ENCODE results near the gene DR1.

DR1 gene

GRCh38 chr1:93354749-93355148 lies 9.0 kb downstream of the DR1 start:
- no peaks in the 10 kb centered on the region for H3K27me3 ChIP-seq (ENCODE audit: control insufficient read depth in 3 of 3, insufficient read depth in 3 of 3, low read depth in 1 of 3, low read length in 3 of 3)
- H3K23ac ChIP-seq (ENCODE audit: low read depth, low read length, poor library complexity), result no peak overlapping the region
- H2AFZ ChIP-seq (ENCODE audit: low read length), result no peak overlapping the region
- H2BK5ac ChIP-seq (ENCODE audit: low read length), result no peak overlapping the region
- peaks cover 7 to 90% of the 10 kb centered on the region in 2 donors for H3K36me3 ChIP-seq (replicated peaks in 1 of 2; ENCODE audit: control insufficient read depth in 2 of 2, insufficient read depth in 2 of 2, low read length in 2 of 2)
- H3K9me3 ChIP-seq (replicated peaks in 1 of 2; ENCODE audit: control insufficient read depth in 2 of 2, insufficient read depth in 1 of 2, low read depth in 1 of 2, low read length in 2 of 2), result no peaks in the 10 kb centered on the region
- peaks cover 3% of the 10 kb centered on the region for H3K79me1 ChIP-seq (ENCODE audit: low read depth, low read length)
- no peaks in the 10 kb centered on the region for H3K4me1 ChIP-seq (ENCODE audit: control insufficient read depth in 2 of 2, insufficient read depth in 1 of 2, low read depth in 1 of 2, low read length in 2 of 2)
- no peak overlapping the region for H2BK120ac ChIP-seq (ENCODE audit: low read depth, low read length)
- H3K18ac ChIP-seq (ENCODE audit: low read length), result no peak overlapping the region
- no peak overlapping the region for H4K91ac ChIP-seq (ENCODE audit: low read depth, low read length, poor library complexity)
- H3K9ac ChIP-seq (ENCODE audit: low read depth, low read length, poor library complexity), result no peak overlapping the region
- no peak overlapping the region for H3K4me2 ChIP-seq (ENCODE audit: insufficient read depth, low read length, poor library complexity, severe bottlenecking)
- no peak overlapping the region for H2BK12ac ChIP-seq (ENCODE audit: low read length)
- no peak overlapping the region for H2AK5ac ChIP-seq (ENCODE audit: low read depth, low read length)
- no peak overlapping the region for H3K4ac ChIP-seq (ENCODE audit: low read length)
- H2BK15ac ChIP-seq (ENCODE audit: low read length), result no peak overlapping the region
- H3K14ac ChIP-seq (ENCODE audit: low read length), result no peak overlapping the region
- DNase-seq (ENCODE audit: low spot score), result no peak
- no peak overlapping the region for H3K27ac ChIP-seq (replicated peaks; ENCODE audit: low read length)
- WGBS, 2 donors (ENCODE audit: extremely low coverage in 2 of 2, insufficient read length in 2 of 2, insufficient replicate concordance in 1 of 2), result no CpG with 5 or more reads among the region's 2 CpGs
- H3K4me3 ChIP-seq (ENCODE audit: low read length in 2 of 2), result no peak overlapping the region
- H4K8ac ChIP-seq (ENCODE audit: low read depth, low read length), result no peak overlapping the region

- no peak overlapping the region for H2BK120ac ChIP-seq (ENCODE audit: low read depth, low read length)
- no peak overlapping the region for H3K4ac ChIP-seq (ENCODE audit: low read length)
- no peak overlapping the region for H3K18ac ChIP-seq (ENCODE audit: low read length)
- H2BK5ac ChIP-seq (ENCODE audit: low read length), result no peak overlapping the region
- peaks cover 2% of the 10 kb centered on the region for H3K79me1 ChIP-seq (ENCODE audit: low read depth, low read length)
- H3K9ac ChIP-seq (ENCODE audit: low read depth, low read length, poor library complexity), result no peak overlapping the region
- H4K8ac ChIP-seq (ENCODE audit: low read depth, low read length), result no peak overlapping the region
- no peak for DNase-seq (ENCODE audit: low spot score)
- H2BK12ac ChIP-seq (ENCODE audit: low read length), result no peak overlapping the region
- H3K27ac ChIP-seq (replicated peaks; ENCODE audit: low read length), result no peak overlapping the region
- H3K27me3 ChIP-seq (ENCODE audit: control insufficient read depth in 3 of 3, insufficient read depth in 3 of 3, low read depth in 1 of 3, low read length in 3 of 3), result no peaks in the 10 kb centered on the region
- H3K23ac ChIP-seq (ENCODE audit: low read depth, low read length, poor library complexity), result no peak overlapping the region
- H3K4me1 ChIP-seq (ENCODE audit: control insufficient read depth in 2 of 2, insufficient read depth in 1 of 2, low read depth in 1 of 2, low read length in 2 of 2), result no peaks in the 10 kb centered on the region
- no peak overlapping the region for H3K4me3 ChIP-seq (ENCODE audit: low read length in 2 of 2)
- H3K9me3 ChIP-seq (replicated peaks in 1 of 2; ENCODE audit: control insufficient read depth in 2 of 2, insufficient read depth in 1 of 2, low read depth in 1 of 2, low read length in 2 of 2), result no peaks in the 10 kb centered on the region
- peaks cover 9 to 100% of the 10 kb centered on the region in 2 donors for H3K36me3 ChIP-seq (replicated peaks in 1 of 2; ENCODE audit: control insufficient read depth in 2 of 2, insufficient read depth in 2 of 2, low read length in 2 of 2)
- no peak overlapping the region for H3K14ac ChIP-seq (ENCODE audit: low read length)
- no peak overlapping the region for H3K4me2 ChIP-seq (ENCODE audit: insufficient read depth, low read length, poor library complexity, severe bottlenecking)
- H2AFZ ChIP-seq (ENCODE audit: low read length), result no peak overlapping the region
- no peak overlapping the region for H4K91ac ChIP-seq (ENCODE audit: low read depth, low read length, poor library complexity)
- WGBS, 2 donors (ENCODE audit: extremely low coverage in 2 of 2, insufficient read length in 2 of 2, insufficient replicate concordance in 1 of 2), result no CpG with 5 or more reads among the region's 2 CpGs
- no peak overlapping the region for H2AK5ac ChIP-seq (ENCODE audit: low read depth, low read length)
- no peak overlapping the region for H2BK15ac ChIP-seq (ENCODE audit: low read length)
Measured at GRCh38 chr1:93357242-93357641, 11.5 kb downstream of the DR1 start.

GRCh38 chr1:93358293-93358692 lies 12.6 kb downstream of the DR1 start:
- Histone ChIP-seq H2BK5ac (ENCODE audit: low read length) (no peak overlapping the region), H3K18ac (ENCODE audit: low read length) (no peak overlapping the region), H3K79me1 (ENCODE audit: low read depth, low read length) (no peaks in the 10 kb centered on the region), H3K27ac (replicated peaks; ENCODE audit: low read length) (no peak overlapping the region), H2BK12ac (ENCODE audit: low read length) (no peak overlapping the region), H3K4me3 (ENCODE audit: low read length in 2 of 2) (no peak overlapping the region), H2BK120ac (ENCODE audit: low read depth, low read length) (no peak overlapping the region), H2BK15ac (ENCODE audit: low read length) (no peak overlapping the region), H3K4me2 (ENCODE audit: insufficient read depth, low read length, poor library complexity, severe bottlenecking) (no peak overlapping the region), H4K91ac (ENCODE audit: low read depth, low read length, poor library complexity) (no peak overlapping the region), H2AFZ (ENCODE audit: low read length) (no peak overlapping the region), H3K27me3 (ENCODE audit: control insufficient read depth in 3 of 3, insufficient read depth in 3 of 3, low read depth in 1 of 3, low read length in 3 of 3) (no peaks in the 10 kb centered on the region), H3K36me3 (replicated peaks in 1 of 2; ENCODE audit: control insufficient read depth in 2 of 2, insufficient read depth in 2 of 2, low read length in 2 of 2) (peaks cover 9 to 100% of the 10 kb centered on the region in 2 donors), H3K9me3 (replicated peaks in 1 of 2; ENCODE audit: control insufficient read depth in 2 of 2, insufficient read depth in 1 of 2, low read depth in 1 of 2, low read length in 2 of 2) (no peaks in the 10 kb centered on the region), H3K23ac (ENCODE audit: low read depth, low read length, poor library complexity) (no peak overlapping the region), H3K9ac (ENCODE audit: low read depth, low read length, poor library complexity) (no peak overlapping the region), H3K4me1 (ENCODE audit: control insufficient read depth in 2 of 2, insufficient read depth in 1 of 2, low read depth in 1 of 2, low read length in 2 of 2) (no peaks in the 10 kb centered on the region), H2AK5ac (ENCODE audit: low read depth, low read length) (no peak overlapping the region), H3K14ac (ENCODE audit: low read length) (no peak overlapping the region), H4K8ac (ENCODE audit: low read depth, low read length) (no peak overlapping the region), H3K4ac (ENCODE audit: low read length) (no peak overlapping the region)
- no peak for DNase-seq (ENCODE audit: low spot score)
- WGBS, 2 donors (ENCODE audit: extremely low coverage in 2 of 2, insufficient read length in 2 of 2, insufficient replicate concordance in 1 of 2), result no CpG with 5 or more reads among the region's 6 CpGs

DNA sequence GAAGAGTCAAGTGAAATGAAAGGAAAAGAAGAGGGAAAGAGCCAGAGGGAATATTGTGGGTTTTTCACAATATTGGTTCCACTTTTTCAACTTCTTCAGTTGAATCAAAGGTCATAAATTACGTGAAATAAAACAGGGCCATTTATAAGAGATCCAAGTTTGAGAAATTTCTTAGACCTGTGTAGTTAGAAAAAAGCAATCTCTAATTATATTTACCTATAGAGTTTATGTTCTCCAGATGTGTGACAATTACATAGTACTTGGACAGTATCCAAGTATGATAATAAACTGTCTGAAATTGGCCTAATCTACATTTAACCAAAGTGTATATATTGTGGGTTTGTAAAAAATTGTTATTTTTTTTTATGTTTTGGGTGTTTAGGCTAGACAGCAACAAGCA lies 14.4 kb downstream of the DR1 start:
- H2BK15ac ChIP-seq (ENCODE audit: low read length), result no peak overlapping the region
- H3K9ac ChIP-seq (ENCODE audit: low read depth, low read length, poor library complexity), result no peak overlapping the region
- no peaks in the 10 kb centered on the region for H3K9me3 ChIP-seq (replicated peaks in 1 of 2; ENCODE audit: control insufficient read depth in 2 of 2, insufficient read depth in 1 of 2, low read depth in 1 of 2, low read length in 2 of 2)
- no peak overlapping the region for H3K14ac ChIP-seq (ENCODE audit: low read length)
- no peak overlapping the region for H4K91ac ChIP-seq (ENCODE audit: low read depth, low read length, poor library complexity)
- peaks cover 12 to 96% of the 10 kb centered on the region in 2 donors for H3K36me3 ChIP-seq (replicated peaks in 1 of 2; ENCODE audit: control insufficient read depth in 2 of 2, insufficient read depth in 2 of 2, low read length in 2 of 2)
- H4K8ac ChIP-seq (ENCODE audit: low read depth, low read length), result no peak overlapping the region
- H3K4me2 ChIP-seq (ENCODE audit: insufficient read depth, low read length, poor library complexity, severe bottlenecking), result no peak overlapping the region
- H2AFZ ChIP-seq (ENCODE audit: low read length), result no peak overlapping the region
- no peak for DNase-seq (ENCODE audit: low spot score)
- H3K79me1 ChIP-seq (ENCODE audit: low read depth, low read length), result no peaks in the 10 kb centered on the region
- WGBS, 2 donors (ENCODE audit: extremely low coverage in 2 of 2, insufficient read length in 2 of 2, insufficient replicate concordance in 1 of 2), result no CpG with 5 or more reads among the region's 1 CpG
- no peaks in the 10 kb centered on the region for H3K4me1 ChIP-seq (ENCODE audit: control insufficient read depth in 2 of 2, insufficient read depth in 1 of 2, low read depth in 1 of 2, low read length in 2 of 2)
- no peak overlapping the region for H2BK5ac ChIP-seq (ENCODE audit: low read length)
- no peak overlapping the region for H3K18ac ChIP-seq (ENCODE audit: low read length)
- H3K27ac ChIP-seq (replicated peaks; ENCODE audit: low read length), result no peak overlapping the region
- H3K4me3 ChIP-seq (ENCODE audit: low read length in 2 of 2), result no peak overlapping the region
- no peak overlapping the region for H3K23ac ChIP-seq (ENCODE audit: low read depth, low read length, poor library complexity)
- H3K27me3 ChIP-seq (ENCODE audit: control insufficient read depth in 3 of 3, insufficient read depth in 3 of 3, low read depth in 1 of 3, low read length in 3 of 3), result no peaks in the 10 kb centered on the region
- no peak overlapping the region for H2BK12ac ChIP-seq (ENCODE audit: low read length)
- no peak overlapping the region for H2AK5ac ChIP-seq (ENCODE audit: low read depth, low read length)
- H3K4ac ChIP-seq (ENCODE audit: low read length), result no peak overlapping the region
- H2BK120ac ChIP-seq (ENCODE audit: low read depth, low read length), result no peak overlapping the region

All from neuronal stem cell (in vitro differentiated cells).